Activated T-helper 2 cell treated with anti-CD3 and anti-CD28 coated beads, Interferon-gamma antibody, Interleukin-2, Interleukin-4, amounts not matched to agents 10 μg/mL and 5 μg/mL and 100 μg/mL, durations not matched to agents 14 hours and 24 hours and 36 hours (primary cell): Measurements from ENCODE around the gene MYRF. TPM values are rescaled to one million over a fixed set of nuclear protein-coding genes. Genes with fewer than 3 reads are reported as not detected.

Source experiments
- DNase-seq: peaks from one replicate; pipeline ENCODE4 v3.0.0; 2021; ENCODE audit warnings: low spot score
- H3K27ac Mint-ChIP-seq: one replicate; pipeline ENCODE4 v1.8.0; 2021; ENCODE audit warnings: mixed read lengths
- H3K27me3 Mint-ChIP-seq: one replicate; pipeline ENCODE4 v1.8.0; 2021; ENCODE audit warnings: low read depth, mixed read lengths
- H3K36me3 Mint-ChIP-seq: one replicate; pipeline ENCODE4 v1.8.0; 2021; ENCODE audit warnings: low read depth, mixed read lengths
- H3K4me1 Mint-ChIP-seq: one replicate; pipeline ENCODE4 v1.8.0; 2021; ENCODE audit warnings: low read depth, mixed read lengths
- H3K4me3 Mint-ChIP-seq: one replicate; pipeline ENCODE4 v1.8.0; 2021; ENCODE audit warnings: low read depth, mild to moderate bottlenecking, moderate library complexity, mixed read lengths
- H3K9me3 Mint-ChIP-seq: one replicate; pipeline ENCODE4 v1.8.0; 2021; ENCODE audit warnings: mixed read lengths
- intact Hi-C: fragments of 100-400 bp; cut with micrococcal nuclease; formaldehyde crosslinking; loops from one replicate; pipeline ENCODE4 v1.15.1; 2023
- total RNA-seq: library from RNA; stranded (reverse); gene quantifications from 2 replicates; pipeline ENCODE4 v1.2.3, GENCODE V29; 2022

The MYRF gene
- total RNA-seq, 1 donor from 2014 or later: 1.8 TPM

DNA sequence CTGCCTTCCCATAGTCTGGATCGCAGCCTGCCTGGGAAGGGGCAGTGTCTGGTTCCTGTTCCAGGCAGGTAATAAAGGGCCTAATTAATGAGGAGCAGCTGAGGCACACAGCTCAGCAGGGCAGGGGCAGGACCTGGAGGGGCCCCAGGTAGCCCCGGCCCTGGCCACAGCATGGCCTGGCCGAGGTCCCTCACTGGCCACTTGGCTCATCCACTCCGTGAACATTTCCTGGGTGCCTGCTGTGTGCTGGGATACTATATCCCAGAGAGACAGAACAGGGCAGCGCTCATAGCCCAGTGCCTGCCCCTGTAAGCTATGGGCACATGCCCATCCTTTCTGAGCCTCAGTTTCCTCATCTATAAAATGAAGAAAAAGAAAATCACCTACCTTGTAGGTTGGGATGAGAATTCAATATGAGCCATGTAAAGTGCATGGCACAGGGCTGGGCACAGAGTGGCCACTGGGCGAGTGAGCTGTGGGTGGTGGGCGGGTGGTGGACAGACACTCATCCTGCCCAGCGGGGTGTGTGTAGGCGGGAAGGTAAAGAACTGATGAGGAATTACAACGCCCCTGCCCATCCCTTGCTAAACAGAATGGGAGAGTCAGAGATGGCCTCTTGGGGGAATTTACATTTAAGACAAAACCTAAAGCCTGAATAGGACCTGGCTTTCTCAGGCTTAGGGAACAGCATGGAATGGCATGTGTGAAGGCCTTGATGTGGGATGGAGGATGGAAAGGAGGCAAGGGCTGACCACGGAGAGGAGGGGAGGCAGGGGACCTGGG is 9.2 kb downstream of the MYRF start:
- Mint-ChIP-seq H3K4me3 (no peak overlapping the region), H3K9me3 (no peaks in the 10 kb centered on the region), H3K27ac (no peak overlapping the region), H3K36me3 (no peaks in the 10 kb centered on the region), H3K4me1 (peaks cover under 1% of the 10 kb centered on the region), H3K27me3 (no peaks in the 10 kb centered on the region)
- intact Hi-C loops: no loop called here
- DNase-seq: no peak

DNA sequence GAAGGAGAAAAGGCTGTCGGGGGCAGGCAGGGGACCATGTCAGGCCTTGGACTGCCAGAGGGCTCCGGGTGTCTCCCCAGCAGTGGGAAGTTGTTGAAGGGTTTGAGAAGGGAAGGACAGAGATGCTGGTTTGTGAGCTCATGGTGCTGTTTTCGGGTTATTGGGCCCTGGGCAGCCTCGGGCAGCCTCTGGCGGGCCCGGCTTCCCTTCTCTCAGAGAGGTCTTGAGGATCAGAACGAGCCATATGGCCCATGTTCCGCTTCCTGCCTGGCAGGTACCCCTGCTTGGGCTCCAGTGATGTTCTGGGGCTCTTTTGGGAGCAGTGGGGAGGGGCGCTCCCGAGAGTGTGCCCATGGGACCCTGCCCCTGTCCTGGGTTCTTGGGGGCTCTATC is 9.8 kb downstream of the MYRF start:
- no peak for DNase-seq
- no peaks in the 10 kb centered on the region for H3K27me3 Mint-ChIP-seq
- no peaks in the 10 kb centered on the region for H3K9me3 Mint-ChIP-seq
- no peaks in the 10 kb centered on the region for H3K36me3 Mint-ChIP-seq
- no peak overlapping the region for H3K4me3 Mint-ChIP-seq
- H3K27ac Mint-ChIP-seq: no peak overlapping the region
- intact Hi-C loops: no loop called here
- H3K4me1 Mint-ChIP-seq: no peaks in the 10 kb centered on the region

DNA sequence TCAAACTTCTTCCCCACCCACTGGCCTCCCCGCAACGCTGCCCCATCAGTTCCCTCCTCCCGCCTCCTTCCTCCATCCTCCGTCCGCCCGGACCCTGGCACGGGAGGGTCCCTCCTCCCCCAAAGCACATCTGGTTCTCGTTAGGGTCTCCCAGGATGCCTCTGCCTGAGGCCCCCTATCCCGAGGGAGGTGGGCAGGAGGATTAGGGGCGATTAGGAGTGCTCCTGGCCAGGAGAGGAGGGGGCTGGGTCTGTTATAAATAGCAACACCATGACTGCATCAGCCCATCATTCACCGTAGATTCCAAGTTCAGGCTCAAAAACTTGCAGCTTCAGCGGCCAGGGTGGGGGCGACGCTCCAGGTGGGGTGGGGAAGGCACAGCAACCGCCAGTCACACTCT is 10.4 kb downstream of the MYRF start:
- Mint-ChIP-seq H3K4me3 (no peak overlapping the region), H3K9me3 (no peaks in the 10 kb centered on the region), H3K36me3 (no peaks in the 10 kb centered on the region), H3K27me3 (no peaks in the 10 kb centered on the region), H3K4me1 (no peaks in the 10 kb centered on the region), H3K27ac (no peak overlapping the region)
- DNase-seq: no peak
- intact Hi-C loops: no loop called here

DNA sequence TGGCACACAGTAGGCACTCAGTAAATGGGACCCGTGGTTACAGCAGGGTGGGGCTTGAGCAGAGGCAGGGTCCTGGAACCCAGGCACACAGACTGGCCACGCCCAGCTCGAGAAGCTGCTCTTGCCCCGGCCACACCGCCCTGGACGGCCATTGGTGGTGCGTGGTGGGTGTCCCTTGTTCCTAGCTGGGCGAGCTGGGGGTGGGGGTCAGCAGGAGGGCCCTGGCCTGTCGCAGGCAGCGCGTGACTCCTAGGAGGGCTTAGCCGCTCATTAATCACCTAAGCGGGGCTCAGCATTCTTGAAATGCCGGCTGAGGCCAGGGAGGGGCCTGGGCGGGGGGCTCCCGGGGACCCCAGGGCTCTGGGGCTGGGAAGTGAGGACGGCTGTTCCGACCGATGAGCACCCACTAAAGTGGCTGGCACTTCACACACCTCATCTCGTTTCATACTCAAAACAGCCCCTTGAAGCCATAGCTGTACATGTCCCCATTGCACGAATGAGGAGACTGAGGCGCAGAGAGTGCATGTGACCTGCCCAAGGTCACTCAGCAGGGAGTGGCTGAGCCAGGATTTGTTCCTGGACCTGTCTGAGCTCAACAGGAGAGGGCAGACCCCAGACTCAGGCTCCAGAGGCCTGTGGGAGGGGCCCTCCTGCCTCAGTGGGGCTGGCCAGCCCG is 11.6 kb downstream of the MYRF start:
- no peaks in the 10 kb centered on the region for H3K27me3 Mint-ChIP-seq
- intact Hi-C loops: no loop called here
- H3K4me1 Mint-ChIP-seq: no peaks in the 10 kb centered on the region

DNA sequence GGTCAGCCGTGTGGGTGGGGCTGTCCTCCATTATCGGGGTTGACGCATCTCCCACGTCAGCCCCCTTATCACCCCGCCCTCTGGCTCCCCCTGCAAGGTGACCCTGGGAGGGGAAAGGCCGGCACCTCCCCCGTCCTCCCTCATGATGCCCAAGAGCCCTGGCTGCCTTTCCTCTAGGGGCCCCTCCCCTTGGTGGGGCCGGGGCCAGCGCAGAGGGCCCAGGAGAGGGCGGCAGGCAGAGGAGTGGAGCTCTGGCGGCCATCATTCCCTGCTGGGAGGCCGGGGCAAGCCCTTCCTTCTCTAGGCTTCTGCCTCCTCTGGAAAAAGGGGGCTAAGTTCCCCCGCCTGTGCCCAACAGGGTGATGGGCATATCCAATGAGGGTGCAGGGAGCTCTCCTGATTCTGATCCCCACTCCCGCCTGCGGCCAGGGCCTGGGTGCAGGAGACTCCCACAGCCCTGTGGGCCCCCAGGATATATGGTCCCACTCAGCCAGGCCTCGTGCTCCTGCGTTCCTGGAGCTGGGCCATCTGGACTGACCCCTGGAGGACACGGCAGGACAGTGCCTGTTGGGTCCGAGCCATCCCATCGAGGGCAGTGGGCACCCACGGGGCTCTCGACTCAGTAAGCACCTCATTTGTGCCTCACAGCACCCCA is 12.3 kb downstream of the MYRF start:
- Mint-ChIP-seq H3K27ac (no peak overlapping the region), H3K36me3 (no peaks in the 10 kb centered on the region), H3K4me3 (no peak overlapping the region), H3K4me1 (no peaks in the 10 kb centered on the region), H3K27me3 (no peaks in the 10 kb centered on the region), H3K9me3 (no peaks in the 10 kb centered on the region)
- DNase-seq: no peak
- intact Hi-C loops: no loop called here

More for the DNA sequence above, 11.6 kb downstream of the MYRF start:
- no peak for DNase-seq
- H3K4me3 Mint-ChIP-seq: no peak overlapping the region
- no peaks in the 10 kb centered on the region for H3K9me3 Mint-ChIP-seq
- H3K27ac Mint-ChIP-seq: no peak overlapping the region
- no peaks in the 10 kb centered on the region for H3K36me3 Mint-ChIP-seq

DNA sequence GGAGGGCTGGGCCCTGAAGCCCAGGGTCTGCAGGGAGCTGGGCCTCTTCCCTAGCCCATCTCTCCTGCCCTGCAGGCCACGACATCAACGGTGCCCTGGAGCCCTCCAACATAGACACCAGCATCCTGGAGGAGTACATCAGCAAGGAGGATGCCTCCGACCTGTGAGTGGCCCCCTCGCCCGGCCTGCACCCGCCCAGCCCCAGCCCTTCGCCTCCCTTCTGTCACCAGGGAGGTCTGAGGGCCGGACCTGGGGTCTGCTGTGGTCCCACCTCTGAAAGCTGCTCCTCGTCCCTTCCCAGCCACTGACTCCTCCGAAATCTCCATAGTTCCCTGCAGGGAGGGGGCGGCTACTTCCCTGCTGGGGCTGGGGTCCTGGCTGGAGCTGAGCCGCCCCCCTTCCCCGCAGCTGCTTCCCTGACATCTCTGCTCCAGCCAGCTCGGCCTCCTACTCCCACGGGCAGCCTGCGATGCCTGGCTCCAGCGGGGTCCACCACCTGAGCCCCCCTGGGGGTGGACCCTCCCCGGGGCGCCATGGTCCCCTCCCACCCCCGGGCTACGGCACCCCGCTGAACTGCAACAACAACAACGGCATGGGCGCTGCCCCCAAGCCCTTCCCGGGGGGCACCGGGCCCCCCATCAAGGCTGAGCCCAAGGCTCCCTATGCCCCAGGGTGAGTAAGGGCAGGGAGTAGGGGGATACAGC is 13.3 kb downstream of the MYRF start:
- no peaks in the 10 kb centered on the region for H3K27me3 Mint-ChIP-seq
- no peak for DNase-seq
- H3K27ac Mint-ChIP-seq: no peak overlapping the region
- no peaks in the 10 kb centered on the region for H3K4me1 Mint-ChIP-seq
- no peaks in the 10 kb centered on the region for H3K9me3 Mint-ChIP-seq
- H3K4me3 Mint-ChIP-seq: no peak overlapping the region
- intact Hi-C loops: no loop called here
- H3K36me3 Mint-ChIP-seq: no peaks in the 10 kb centered on the region

DNA sequence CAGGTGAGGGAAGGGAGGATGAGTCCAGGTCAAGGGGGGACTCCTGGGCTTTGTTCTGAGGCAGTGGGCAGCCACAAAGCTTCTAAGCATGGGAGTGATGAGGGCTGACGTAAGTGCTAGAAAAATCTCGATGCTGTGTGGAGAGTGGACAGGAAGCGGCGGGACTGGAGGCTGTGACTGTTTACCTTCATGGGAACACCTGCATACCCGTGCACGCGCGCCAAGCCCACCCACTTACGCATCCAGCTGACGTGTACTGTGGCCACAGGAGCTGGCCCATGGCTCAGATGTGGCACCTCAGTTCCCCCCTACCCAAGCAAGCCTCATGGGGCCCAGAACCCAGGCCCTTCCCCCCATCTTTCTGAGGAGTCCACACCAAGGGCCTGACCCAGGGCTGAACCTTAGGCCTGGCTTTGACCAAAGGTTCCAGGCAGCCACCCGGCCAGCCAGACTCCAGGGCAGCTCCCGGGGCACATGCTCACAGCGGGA is 14.0 kb downstream of the MYRF start:
- Mint-ChIP-seq H3K27me3 (no peaks in the 10 kb centered on the region), H3K9me3 (no peaks in the 10 kb centered on the region), H3K36me3 (no peaks in the 10 kb centered on the region), H3K27ac (no peak overlapping the region), H3K4me1 (no peaks in the 10 kb centered on the region), H3K4me3 (no peak overlapping the region)
- intact Hi-C loops: no loop called here
- DNase-seq: no peak

DNA sequence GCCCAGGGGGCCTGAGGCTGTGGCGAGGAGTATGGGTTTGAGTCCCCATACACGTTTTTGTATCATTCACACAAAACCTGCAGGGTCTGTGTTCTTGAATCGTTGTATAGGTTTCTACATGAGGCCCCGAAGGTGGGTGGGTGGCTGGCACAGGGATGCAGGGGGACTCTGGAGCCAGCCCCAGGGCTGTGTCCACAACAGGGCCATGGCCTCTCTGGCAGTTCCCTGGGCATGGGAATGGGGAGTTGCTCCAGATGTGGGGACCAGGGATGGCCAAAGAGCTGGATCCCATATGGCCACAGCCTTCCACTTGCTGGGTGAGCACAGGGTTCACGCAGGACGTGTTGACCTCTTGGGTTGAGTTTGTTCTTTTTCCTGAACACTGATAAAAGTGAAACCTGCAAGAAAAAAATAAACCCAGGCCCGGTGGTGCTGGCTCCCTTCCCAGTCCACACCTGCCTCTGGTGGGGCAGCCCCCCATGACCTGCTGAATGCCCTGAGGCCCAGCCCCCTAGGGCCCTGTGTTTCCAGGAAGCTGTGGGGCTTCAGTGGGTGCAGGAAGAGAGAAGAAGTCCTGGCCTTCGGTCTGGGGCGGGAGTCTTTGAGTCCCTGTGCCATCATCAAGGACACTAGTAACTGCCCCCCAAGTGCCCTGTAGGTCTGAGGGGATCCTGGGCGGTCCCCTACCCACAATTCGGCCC is 16.1 kb downstream of the MYRF start:
- Mint-ChIP-seq H3K36me3 (no peaks in the 10 kb centered on the region), H3K27me3 (no peaks in the 10 kb centered on the region), H3K27ac (no peak overlapping the region), H3K9me3 (no peaks in the 10 kb centered on the region), H3K4me3 (no peak overlapping the region), H3K4me1 (no peaks in the 10 kb centered on the region)
- no peak for DNase-seq
- intact Hi-C loops: no loop called here

DNA sequence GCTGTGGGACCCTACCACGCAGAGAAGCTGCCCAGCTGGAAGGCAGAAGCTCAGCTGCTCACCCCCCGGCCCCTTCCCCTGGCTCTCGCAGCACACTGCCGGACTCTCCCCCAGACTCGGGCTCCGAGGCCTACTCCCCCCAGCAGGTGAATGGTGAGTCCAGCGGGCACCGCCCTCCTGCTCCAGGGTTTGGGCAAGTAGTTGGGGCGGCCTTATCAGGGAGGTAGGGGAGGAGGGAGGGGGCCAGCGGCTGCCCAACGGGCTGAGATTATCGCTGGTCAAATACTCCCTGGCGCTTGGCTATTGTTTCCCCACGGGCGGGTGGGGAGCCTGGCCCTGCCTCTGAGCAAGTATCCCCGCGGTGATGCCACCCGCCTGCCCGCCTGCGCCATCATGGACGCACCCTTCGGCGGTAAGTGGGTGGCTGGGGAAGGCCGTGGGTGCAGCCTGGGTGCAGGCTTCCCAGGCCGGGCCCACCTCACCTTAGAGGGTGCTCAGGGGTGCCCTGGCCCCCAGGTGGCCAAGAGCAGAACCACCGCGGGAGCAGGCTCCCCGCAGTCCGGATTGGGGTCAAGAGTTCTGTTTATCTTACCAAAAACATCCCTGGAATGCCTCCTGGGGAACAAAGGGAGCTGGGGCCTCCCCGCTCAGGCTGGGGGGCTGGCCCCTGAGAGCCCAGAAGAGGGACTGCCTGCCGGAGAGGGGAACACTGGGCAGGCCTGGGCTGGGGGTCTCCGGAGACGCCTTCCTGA is 16.9 kb downstream of the MYRF start:
- no peak for DNase-seq
- Mint-ChIP-seq H3K27ac (no peak overlapping the region), H3K4me3 (no peak overlapping the region), H3K4me1 (no peaks in the 10 kb centered on the region), H3K36me3 (no peaks in the 10 kb centered on the region), H3K9me3 (no peaks in the 10 kb centered on the region), H3K27me3 (no peaks in the 10 kb centered on the region)
- intact Hi-C loops: no loop called here

DNA sequence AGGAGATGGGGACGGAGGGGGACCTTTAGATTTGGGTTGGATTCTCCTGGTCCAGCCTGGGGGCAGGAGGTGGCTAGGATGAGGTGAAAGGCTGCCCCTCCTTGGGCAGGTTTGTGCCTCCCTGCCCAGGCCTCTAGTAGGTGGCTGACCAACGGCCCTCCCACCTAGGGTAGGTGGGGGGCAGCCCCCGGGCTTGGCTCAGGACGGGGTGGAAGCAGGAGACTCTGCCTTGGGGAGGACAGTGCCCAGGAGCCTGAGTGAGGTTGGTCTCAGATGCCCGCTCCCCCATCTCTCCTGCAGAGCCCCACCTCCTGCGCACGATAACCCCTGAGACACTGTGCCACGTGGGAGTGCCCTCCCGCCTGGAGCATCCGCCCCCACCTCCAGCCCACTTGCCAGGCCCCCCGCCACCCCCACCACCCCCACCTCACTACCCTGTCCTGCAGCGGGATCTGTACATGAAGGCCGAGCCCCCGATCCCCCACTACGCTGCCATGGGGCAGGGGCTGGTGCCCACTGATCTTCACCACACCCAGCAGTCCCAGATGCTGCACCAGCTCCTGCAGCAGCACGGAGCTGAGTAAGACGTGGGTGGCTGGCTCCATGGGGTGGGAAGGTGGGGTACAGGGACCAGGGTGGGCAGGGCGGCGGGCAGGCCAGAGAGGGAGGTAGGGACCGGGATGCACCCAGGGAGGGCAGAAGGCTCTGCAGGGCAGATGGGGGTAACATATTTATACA is 17.7 kb downstream of the MYRF start:
- H3K36me3 Mint-ChIP-seq: no peaks in the 10 kb centered on the region
- intact Hi-C loops: no loop called here
- no peaks in the 10 kb centered on the region for H3K9me3 Mint-ChIP-seq
- H3K27ac Mint-ChIP-seq: no peak overlapping the region
- H3K4me3 Mint-ChIP-seq: no peak overlapping the region
- H3K4me1 Mint-ChIP-seq: no peaks in the 10 kb centered on the region
- H3K27me3 Mint-ChIP-seq: no peaks in the 10 kb centered on the region
- DNase-seq: no peak

DNA sequence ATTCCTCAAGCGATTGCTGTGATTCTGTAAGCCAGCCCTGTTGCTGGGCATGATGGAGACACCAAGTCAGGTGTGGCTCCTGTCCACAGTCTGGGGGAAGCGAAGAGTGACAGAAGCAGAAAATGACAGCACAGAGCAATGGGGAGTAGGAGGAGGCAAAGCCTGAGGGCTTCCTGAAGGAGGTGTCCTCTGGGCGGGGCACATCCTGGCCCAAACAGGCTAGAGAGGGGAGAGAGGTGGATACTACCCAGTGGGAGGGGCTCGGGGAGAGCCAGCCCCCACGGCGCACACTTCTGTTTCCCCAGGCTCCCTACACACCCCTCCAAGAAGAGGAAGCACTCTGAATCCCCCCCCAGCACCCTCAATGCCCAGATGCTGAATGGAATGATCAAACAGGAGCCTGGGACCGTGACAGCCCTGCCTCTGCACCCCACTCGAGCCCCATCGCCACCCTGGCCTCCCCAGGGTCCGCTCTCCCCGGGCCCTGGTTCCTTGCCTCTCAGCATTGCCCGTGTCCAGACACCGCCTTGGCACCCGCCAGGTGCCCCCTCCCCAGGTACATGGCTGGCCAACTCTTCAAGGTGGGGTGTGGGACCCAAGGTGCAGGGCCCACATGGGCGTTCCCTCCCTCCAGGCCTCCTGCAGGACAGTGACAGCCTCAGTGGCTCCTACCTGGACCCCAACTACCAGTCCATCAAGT is 18.9 kb downstream of the MYRF start:
- DNase-seq: no peak
- no peak overlapping the region for H3K4me3 Mint-ChIP-seq
- H3K27me3 Mint-ChIP-seq: no peaks in the 10 kb centered on the region
- H3K27ac Mint-ChIP-seq: peak overlapping the region; percentile 60
- H3K4me1 Mint-ChIP-seq: no peaks in the 10 kb centered on the region
- H3K36me3 Mint-ChIP-seq: no peaks in the 10 kb centered on the region
- intact Hi-C loops: no loop called here
- no peaks in the 10 kb centered on the region for H3K9me3 Mint-ChIP-seq
